Naive B cell (primary cell): Measurements from ENCODE around the gene PIP4K2A. TPM values are rescaled to one million over a fixed set of nuclear protein-coding genes. Genes with fewer than 3 reads are reported as not detected.
"Not testable (repeated sequence)": the region's sequence is repeated elsewhere in the genome, so short reads cannot be mapped to it uniquely, and the experiment has no call there.

ENCODE experiments used
- ATAC-seq, 2 donors: fragments of 150-1000 bp; cut with Tn5 transposase; 2 replicates each; pipeline ENCODE4 v1.10.0; 2021; ENCODE audit warnings: low read depth in 2 of 2, mild to moderate bottlenecking in 2 of 2, moderate library complexity in 2 of 2
- DNase-seq: peaks from one replicate; pipeline ENCODE4 v3.0.0; 2022
- H3K27ac Mint-ChIP-seq, 6 donors: one replicate each; pipeline ENCODE4 v1.8.0; 2020 to 2022; ENCODE audit warnings: mild to moderate bottlenecking in 6 of 6, mixed read lengths in 6 of 6, moderate library complexity in 5 of 6, inconsistent platforms in 2 of 6
- H3K27me3 Mint-ChIP-seq, 3 donors: one replicate each; pipeline ENCODE4 v1.8.0; 2021 to 2022; ENCODE audit warnings: mixed read lengths in 3 of 3, mild to moderate bottlenecking in 1 of 3
- H3K36me3 Mint-ChIP-seq, 2 donors: one replicate each; pipeline ENCODE4 v1.8.0; 2020 to 2022; ENCODE audit warnings: mixed read lengths in 2 of 2, inconsistent platforms in 1 of 2, mild to moderate bottlenecking in 1 of 2
- H3K4me1 Mint-ChIP-seq, 3 donors: one replicate each; pipeline ENCODE4 v1.8.0; 2020 to 2022; ENCODE audit warnings: mixed read lengths in 3 of 3, inconsistent platforms in 1 of 3, mild to moderate bottlenecking in 1 of 3, moderate library complexity in 1 of 3
- H3K4me3 Mint-ChIP-seq, 8 donors: one replicate each; pipeline ENCODE4 v1.8.0; 2020 to 2022; ENCODE audit warnings: mild to moderate bottlenecking in 8 of 8, mixed read lengths in 8 of 8, moderate library complexity in 8 of 8, inconsistent platforms in 2 of 8
- H3K9me3 Mint-ChIP-seq, 7 donors: one replicate each; pipeline ENCODE4 v1.8.0; 2020 to 2022; ENCODE audit warnings: mixed read lengths in 7 of 7, mild to moderate bottlenecking in 5 of 7, inconsistent platforms in 2 of 7, moderate library complexity in 1 of 7
- polyA plus RNA-seq, 6 donors: library from polyadenylated mRNA; unstranded; fragments of 300-500 nt; fragmentation: Illumina TruSeq; gene quantifications; one replicate each; pipeline ENCODE4 v1.2.3, GENCODE V29; 2021; ENCODE audit warnings: low read depth in 6 of 6

Gene PIP4K2A
- polyA plus RNA-seq, 6 donors from 2014 or later, result 16.8 to 45.7 (median 26.3) TPM

- Mint-ChIP-seq H3K36me3 (no peaks in the 10 kb centered on the region), H3K27ac (no peak overlapping the region), H3K27me3 (peaks cover 14 to 23% (median 15%) of the 10 kb centered on the region in 3 donors)
Measured at GRCh38 chr10:22736134-22736533, 21.8 kb upstream of the PIP4K2A start.

GRCh38 chr10:22733992-22734391 is 19.6 kb upstream of the PIP4K2A start:
- no peak for DNase-seq
- no peaks in the 10 kb centered on the region for H3K36me3 Mint-ChIP-seq
- no peak overlapping the region for H3K27ac Mint-ChIP-seq
- H3K4me3 Mint-ChIP-seq, result no peak overlapping the region
- ATAC-seq, result no peak
- H3K9me3 Mint-ChIP-seq, result no peaks in the 10 kb centered on the region
- peaks cover 15 to 28% (median 19%) of the 10 kb centered on the region in 3 donors for H3K27me3 Mint-ChIP-seq
- H3K4me1 Mint-ChIP-seq, result peaks cover 0 to 10% (median 0%) of the 10 kb centered on the region in 3 donors

More at GRCh38 chr10:22736134-22736533, 21.8 kb upstream of the PIP4K2A start:
- peaks cover 0 to 10% (median 0%) of the 10 kb centered on the region in 3 donors for H3K4me1 Mint-ChIP-seq
- no peak for ATAC-seq
- no peak for DNase-seq
- H3K4me3 Mint-ChIP-seq, result no peak overlapping the region
- H3K9me3 Mint-ChIP-seq, result peaks cover 0 to 2% (median 0%) of the 10 kb centered on the region in 7 donors

DNA sequence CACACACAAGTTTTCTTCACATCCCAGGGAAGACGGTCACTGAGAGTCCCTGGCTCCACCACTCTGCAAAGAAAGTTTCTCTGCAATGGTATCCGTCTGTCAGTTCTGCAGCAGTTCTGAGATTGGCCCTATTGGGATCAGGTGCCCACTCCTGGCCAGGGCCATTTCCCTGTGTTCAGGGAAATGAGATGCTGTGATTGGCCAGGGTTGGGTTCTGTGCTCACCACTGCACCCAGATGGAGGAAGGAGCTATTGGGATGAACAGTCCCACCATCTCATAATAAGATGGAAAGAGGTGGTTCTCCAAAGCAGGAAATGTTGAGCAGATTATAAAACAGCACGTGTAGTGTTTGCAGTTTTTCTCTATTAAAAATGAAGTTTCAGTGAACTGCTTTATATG is 13.3 kb upstream of the PIP4K2A start:
- ATAC-seq (no peak), DNase-seq (no peak)
- Mint-ChIP-seq H3K4me3 (no peak overlapping the region), H3K9me3 (no peaks in the 10 kb centered on the region), H3K27ac (no peak overlapping the region), H3K4me1 (peaks cover 30 to 53% (median 43%) of the 10 kb centered on the region in 3 donors), H3K27me3 (peaks cover 1 to 22% (median 8%) of the 10 kb centered on the region in 3 donors), H3K36me3 (no peaks in the 10 kb centered on the region)

GRCh38 chr10:22727112-22727511 is 12.7 kb upstream of the PIP4K2A start:
- ATAC-seq, result no peak
- H3K9me3 Mint-ChIP-seq, result no peaks in the 10 kb centered on the region
- H3K4me3 Mint-ChIP-seq, result no peak overlapping the region
- DNase-seq, result no peak
- no peaks in the 10 kb centered on the region for H3K36me3 Mint-ChIP-seq
- H3K27me3 Mint-ChIP-seq, result peaks cover 0 to 16% (median 4%) of the 10 kb centered on the region in 3 donors
- H3K4me1 Mint-ChIP-seq, result peaks cover 34 to 57% (median 49%) of the 10 kb centered on the region in 3 donors
- no peak overlapping the region for H3K27ac Mint-ChIP-seq

DNA sequence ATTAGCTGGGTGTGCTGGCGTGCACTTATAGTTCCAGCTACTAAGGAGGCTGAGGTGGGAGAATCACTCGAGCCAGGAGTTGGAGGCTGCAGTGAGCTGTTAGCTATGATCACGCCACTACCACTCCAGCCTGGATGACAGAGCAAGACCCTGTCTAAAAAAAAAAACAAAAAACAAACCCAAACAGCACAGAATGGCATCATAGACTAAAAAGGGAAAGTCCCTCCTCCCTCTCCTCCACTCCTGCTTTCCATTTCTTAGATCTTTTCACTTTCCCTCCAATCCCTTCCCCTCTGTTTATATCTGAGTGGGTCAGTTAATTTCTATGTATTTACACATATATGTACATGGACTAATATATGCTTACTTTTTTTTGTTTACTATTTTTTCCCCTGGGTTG is 10.4 kb upstream of the PIP4K2A start:
- Mint-ChIP-seq H3K36me3 (no peaks in the 10 kb centered on the region), H3K27me3 (peaks cover 0 to 7% (median 0%) of the 10 kb centered on the region in 3 donors), H3K27ac (no peak overlapping the region), H3K4me1 (peaks cover 40 to 63% (median 55%) of the 10 kb centered on the region in 3 donors), H3K4me3 (peak overlapping the region in 4 of 8 donors; percentile 28 to 84 (median 68)), H3K9me3 (no peaks in the 10 kb centered on the region)
- no peak for DNase-seq
- ATAC-seq, result no peak

- Mint-ChIP-seq H3K27me3 (peaks cover 0 to 7% (median 0%) of the 10 kb centered on the region in 3 donors), H3K4me3 (peak overlapping the region; percentile 65 to 88 (median 81)), H3K36me3 (no peaks in the 10 kb centered on the region), H3K4me1 (peaks cover 40 to 63% (median 55%) of the 10 kb centered on the region in 3 donors), H3K9me3 (no peaks in the 10 kb centered on the region), H3K27ac (peak overlapping the region in 4 of 6 donors; percentile 15 to 96 (median 81))
- DNase-seq, result no peak
- ATAC-seq, result peak; percentile 41 to 46
Measured at GRCh38 chr10:22723783-22724182, 9.4 kb upstream of the PIP4K2A start.

- Mint-ChIP-seq H3K9me3 (no peaks in the 10 kb centered on the region), H3K4me3 (peak overlapping the region; percentile 65 to 88 (median 81)), H3K27ac (peak overlapping the region; percentile 72 to 96 (median 84)), H3K4me1 (peaks cover 37 to 60% (median 52%) of the 10 kb centered on the region in 3 donors), H3K27me3 (peaks cover 0 to 7% (median 0%) of the 10 kb centered on the region in 3 donors), H3K36me3 (no peaks in the 10 kb centered on the region)
- peak; percentile 94 to 95 for ATAC-seq
- peak; percentile 76 for DNase-seq
Measured at GRCh38 chr10:22723343-22723779, 9.0 kb upstream of the PIP4K2A start.

- peak overlapping the region; percentile 65 to 88 (median 81) for H3K4me3 Mint-ChIP-seq
- DNase-seq (no peak), ATAC-seq (no peak)
- peaks cover 36 to 56% (median 45%) of the 10 kb centered on the region in 3 donors for H3K4me1 Mint-ChIP-seq
- H3K36me3 Mint-ChIP-seq, result no peaks in the 10 kb centered on the region
- H3K9me3 Mint-ChIP-seq, result no peaks in the 10 kb centered on the region
- peaks cover 0 to 7% (median 0%) of the 10 kb centered on the region in 3 donors for H3K27me3 Mint-ChIP-seq
- peak overlapping the region in 4 of 6 donors; percentile 63 to 83 (median 76) for H3K27ac Mint-ChIP-seq
Measured at GRCh38 chr10:22722626-22723169, 8.3 kb upstream of the PIP4K2A start.

DNA sequence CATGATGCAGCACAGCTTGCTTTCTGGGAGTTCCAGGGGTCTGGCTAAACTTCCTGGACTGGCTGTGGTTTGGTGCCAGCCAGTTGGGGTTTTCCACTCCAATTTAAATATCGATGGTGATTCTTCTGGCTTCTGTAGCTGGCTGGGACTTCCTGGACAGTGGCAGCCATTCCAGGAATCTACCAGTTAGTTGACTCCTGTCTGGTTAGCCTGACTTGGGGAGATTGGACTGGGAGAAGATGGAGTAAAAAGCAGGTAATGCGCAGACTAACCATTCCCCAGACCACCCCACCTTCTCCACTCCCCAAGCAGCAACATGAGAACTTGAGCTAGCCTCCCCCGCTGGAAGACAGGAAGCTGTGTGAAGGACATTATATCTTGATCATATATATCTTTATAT is 6.3 kb upstream of the PIP4K2A start:
- DNase-seq (no peak), ATAC-seq (no peak)
- Mint-ChIP-seq H3K4me3 (no peak overlapping the region), H3K27me3 (no peaks in the 10 kb centered on the region), H3K4me1 (peaks cover 36 to 41% (median 39%) of the 10 kb centered on the region in 3 donors), H3K9me3 (no peaks in the 10 kb centered on the region), H3K27ac (peak overlapping the region in 1 of 6 donors; percentile 21), H3K36me3 (no peaks in the 10 kb centered on the region)

DNA sequence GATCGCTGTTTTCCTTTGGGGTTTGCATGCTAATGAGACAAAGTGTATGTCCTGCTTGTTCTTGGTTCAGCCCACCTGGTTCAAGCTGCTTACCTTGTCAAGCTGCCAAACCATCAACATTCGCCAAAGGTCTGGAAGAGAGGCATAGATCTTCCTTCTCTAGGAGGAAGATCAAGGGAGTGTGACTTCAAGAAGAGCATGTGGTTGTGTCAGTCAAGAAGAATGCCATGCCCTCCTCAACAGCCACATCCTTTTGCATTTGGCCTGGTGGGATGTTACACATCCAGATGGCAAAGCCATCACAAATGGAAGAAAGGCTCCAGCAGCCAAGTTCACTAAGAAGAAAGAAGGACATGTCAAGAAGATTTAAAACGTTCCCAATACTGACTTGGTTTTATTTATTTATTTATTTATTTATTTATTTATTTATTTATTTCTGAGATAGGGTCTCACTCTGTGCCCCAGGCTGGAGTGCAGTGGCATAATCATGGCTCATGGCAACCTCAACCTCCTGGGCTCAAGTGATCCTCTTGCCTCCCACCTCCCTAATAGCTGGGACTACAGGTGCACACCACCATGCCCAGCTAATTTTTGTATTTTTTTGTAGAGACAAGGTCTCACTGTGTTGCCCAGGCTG is 5.1 kb upstream of the PIP4K2A start:
- ATAC-seq, result no peak
- peak overlapping the region in 1 of 6 donors; percentile 16 for H3K27ac Mint-ChIP-seq
- H3K36me3 Mint-ChIP-seq, result no peaks in the 10 kb centered on the region
- peak overlapping the region in 1 of 8 donors; percentile 19 for H3K4me3 Mint-ChIP-seq
- H3K27me3 Mint-ChIP-seq, result no peaks in the 10 kb centered on the region
- H3K4me1 Mint-ChIP-seq, result peaks cover 33 to 36% (median 34%) of the 10 kb centered on the region in 3 donors
- H3K9me3 Mint-ChIP-seq, result no peaks in the 10 kb centered on the region
- no peak for DNase-seq

DNA sequence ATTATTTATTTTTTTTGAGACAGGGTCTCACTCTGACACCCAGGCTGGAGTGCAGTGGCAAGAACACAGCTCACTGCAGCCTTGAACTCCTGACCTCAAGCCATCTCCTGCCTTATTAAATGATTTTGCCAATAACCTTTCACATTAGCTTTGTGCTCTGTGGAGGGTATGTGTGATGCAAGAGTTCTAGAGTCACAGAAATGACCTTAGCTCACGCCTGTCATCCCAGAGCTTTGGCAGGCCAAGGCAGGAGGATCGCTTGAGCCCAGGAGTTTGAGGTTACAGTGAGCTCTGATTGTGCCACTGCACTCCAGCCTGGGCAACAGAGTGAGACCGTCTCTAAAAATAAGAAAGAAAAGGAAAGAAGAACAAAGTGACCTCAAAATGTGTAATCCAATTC is 4.3 kb upstream of the PIP4K2A start:
- H3K27me3 Mint-ChIP-seq, DNase-seq, ATAC-seq, H3K9me3 Mint-ChIP-seq, H3K36me3 Mint-ChIP-seq, H3K4me3 Mint-ChIP-seq: not testable (repeated sequence)
- peaks cover 25 to 27% (median 26%) of the 10 kb centered on the region in 3 donors for H3K4me1 Mint-ChIP-seq
- peak overlapping the region in 2 of 6 donors; percentile 4 to 48 for H3K27ac Mint-ChIP-seq

DNA sequence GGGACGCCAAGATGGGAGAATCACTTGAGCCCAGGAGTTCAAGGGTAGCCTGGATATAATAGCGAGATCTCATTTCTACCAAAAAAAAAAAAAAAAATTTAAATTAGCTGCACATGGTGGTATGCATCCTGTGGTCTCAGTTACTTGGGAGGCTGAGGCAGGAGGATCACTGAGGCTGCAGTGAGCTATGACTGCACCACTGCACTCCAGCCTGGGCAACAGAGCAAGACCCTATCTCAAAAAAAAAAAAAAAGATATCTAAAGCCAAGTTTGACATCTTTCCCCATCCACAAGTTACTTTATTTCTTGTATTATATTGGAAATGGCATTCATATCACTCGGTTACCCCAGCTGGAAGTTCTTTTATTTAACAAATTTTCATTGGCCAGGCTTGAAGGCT is 3.4 kb upstream of the PIP4K2A start:
- Mint-ChIP-seq H3K36me3 (no peaks in the 10 kb centered on the region), H3K9me3 (no peaks in the 10 kb centered on the region), H3K27me3 (no peaks in the 10 kb centered on the region), H3K4me3 (peak overlapping the region in 2 of 8 donors; percentile 35 to 89), H3K27ac (no peak overlapping the region), H3K4me1 (peaks cover 16 to 19% (median 17%) of the 10 kb centered on the region in 3 donors)
- no peak for DNase-seq
- no peak for ATAC-seq

GRCh38 chr10:22716943-22717342 is 2.6 kb upstream of the PIP4K2A start:
- H3K4me3 Mint-ChIP-seq, result peak overlapping the region in 2 of 8 donors; percentile 30 to 89
- DNase-seq, result no peak
- no peaks in the 10 kb centered on the region for H3K36me3 Mint-ChIP-seq
- no peaks in the 10 kb centered on the region for H3K27me3 Mint-ChIP-seq
- H3K9me3 Mint-ChIP-seq, result no peaks in the 10 kb centered on the region
- peak overlapping the region in 1 of 6 donors; percentile 12 for H3K27ac Mint-ChIP-seq
- peaks cover 16 to 22% (median 18%) of the 10 kb centered on the region in 3 donors for H3K4me1 Mint-ChIP-seq
- no peak for ATAC-seq

GRCh38 chr10:22715290-22715625 is 880 bp upstream of the PIP4K2A start:
- no peaks in the 10 kb centered on the region for H3K9me3 Mint-ChIP-seq
- no peak for ATAC-seq
- DNase-seq, result no peak
- H3K36me3 Mint-ChIP-seq, result no peaks in the 10 kb centered on the region
- H3K27ac Mint-ChIP-seq, result peak overlapping the region in 5 of 6 donors; percentile 3 to 96 (median 70)
- H3K27me3 Mint-ChIP-seq, result no peaks in the 10 kb centered on the region
- H3K4me1 Mint-ChIP-seq, result peaks cover 21 to 32% (median 30%) of the 10 kb centered on the region in 3 donors
- peak overlapping the region; percentile 72 to 92 (median 88) for H3K4me3 Mint-ChIP-seq
